AG09319 (cell line): ENCODE results near the gene SCARB2.

Experiments used
- DNase-seq: peaks from one replicate; pipeline ENCODE4 v3.0.0-alpha.2; 2010; ENCODE audit warnings: low read depth; ENCODE audit errors: extremely low read depth
- TF ChIP-seq, protein P1 (sequence below): IDR thresholded peaks from 2 replicates; pipeline ENCODE4 v1.5.1; 2011; ENCODE audit warnings: low read depth, mild to moderate bottlenecking, inconsistent platforms, low read length, moderate library complexity

The SCARB2 gene, protein sequence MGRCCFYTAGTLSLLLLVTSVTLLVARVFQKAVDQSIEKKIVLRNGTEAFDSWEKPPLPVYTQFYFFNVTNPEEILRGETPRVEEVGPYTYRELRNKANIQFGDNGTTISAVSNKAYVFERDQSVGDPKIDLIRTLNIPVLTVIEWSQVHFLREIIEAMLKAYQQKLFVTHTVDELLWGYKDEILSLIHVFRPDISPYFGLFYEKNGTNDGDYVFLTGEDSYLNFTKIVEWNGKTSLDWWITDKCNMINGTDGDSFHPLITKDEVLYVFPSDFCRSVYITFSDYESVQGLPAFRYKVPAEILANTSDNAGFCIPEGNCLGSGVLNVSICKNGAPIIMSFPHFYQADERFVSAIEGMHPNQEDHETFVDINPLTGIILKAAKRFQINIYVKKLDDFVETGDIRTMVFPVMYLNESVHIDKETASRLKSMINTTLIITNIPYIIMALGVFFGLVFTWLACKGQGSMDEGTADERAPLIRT

DNA sequence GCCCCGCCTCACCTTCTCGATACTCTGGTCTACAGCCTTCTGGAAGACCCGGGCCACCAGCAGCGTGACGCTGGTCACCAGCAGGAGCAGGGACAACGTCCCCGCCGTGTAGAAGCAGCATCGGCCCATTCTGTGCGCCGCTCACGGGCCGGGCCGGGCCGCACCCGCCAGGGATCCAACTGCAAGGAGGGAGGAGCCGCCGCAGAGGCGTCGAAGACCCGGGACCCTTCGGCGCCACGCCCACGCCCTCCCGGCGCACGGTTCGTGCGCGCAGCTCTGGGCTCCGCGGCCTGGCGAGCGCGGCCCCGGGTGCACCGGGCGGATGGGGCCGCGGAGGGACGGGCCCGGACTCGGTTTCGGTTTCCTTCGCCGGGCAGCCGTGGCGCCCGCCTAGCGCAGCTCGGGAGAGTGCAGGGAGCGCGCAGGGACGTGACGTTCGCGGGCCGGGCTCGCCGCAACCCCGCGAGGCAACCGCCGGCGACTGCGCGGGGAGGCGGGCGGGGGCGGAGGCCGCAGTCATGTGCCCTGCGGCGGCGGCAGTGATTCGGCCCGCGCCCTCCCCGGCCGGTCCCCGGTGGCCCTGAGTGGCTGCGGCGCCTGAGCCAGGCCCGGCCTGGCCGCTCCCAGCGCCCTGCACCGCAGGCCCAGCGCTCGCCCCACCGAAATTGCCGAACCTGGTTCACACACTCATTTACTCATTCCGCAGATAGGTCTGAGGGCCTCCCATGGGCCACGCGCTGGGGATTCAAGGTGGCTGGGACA lies at the start of gene SCARB2:
Gene SCARB2, minus strand, starts transcription at position 410 of the 762 bp plus-strand sequence. Its CDS starts 281 bp downstream, at position 129.
- DNase-seq = peak; percentile 65
- TF ChIP-seq, protein P1, sequence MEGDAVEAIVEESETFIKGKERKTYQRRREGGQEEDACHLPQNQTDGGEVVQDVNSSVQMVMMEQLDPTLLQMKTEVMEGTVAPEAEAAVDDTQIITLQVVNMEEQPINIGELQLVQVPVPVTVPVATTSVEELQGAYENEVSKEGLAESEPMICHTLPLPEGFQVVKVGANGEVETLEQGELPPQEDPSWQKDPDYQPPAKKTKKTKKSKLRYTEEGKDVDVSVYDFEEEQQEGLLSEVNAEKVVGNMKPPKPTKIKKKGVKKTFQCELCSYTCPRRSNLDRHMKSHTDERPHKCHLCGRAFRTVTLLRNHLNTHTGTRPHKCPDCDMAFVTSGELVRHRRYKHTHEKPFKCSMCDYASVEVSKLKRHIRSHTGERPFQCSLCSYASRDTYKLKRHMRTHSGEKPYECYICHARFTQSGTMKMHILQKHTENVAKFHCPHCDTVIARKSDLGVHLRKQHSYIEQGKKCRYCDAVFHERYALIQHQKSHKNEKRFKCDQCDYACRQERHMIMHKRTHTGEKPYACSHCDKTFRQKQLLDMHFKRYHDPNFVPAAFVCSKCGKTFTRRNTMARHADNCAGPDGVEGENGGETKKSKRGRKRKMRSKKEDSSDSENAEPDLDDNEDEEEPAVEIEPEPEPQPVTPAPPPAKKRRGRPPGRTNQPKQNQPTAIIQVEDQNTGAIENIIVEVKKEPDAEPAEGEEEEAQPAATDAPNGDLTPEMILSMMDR = no peak

DNA sequence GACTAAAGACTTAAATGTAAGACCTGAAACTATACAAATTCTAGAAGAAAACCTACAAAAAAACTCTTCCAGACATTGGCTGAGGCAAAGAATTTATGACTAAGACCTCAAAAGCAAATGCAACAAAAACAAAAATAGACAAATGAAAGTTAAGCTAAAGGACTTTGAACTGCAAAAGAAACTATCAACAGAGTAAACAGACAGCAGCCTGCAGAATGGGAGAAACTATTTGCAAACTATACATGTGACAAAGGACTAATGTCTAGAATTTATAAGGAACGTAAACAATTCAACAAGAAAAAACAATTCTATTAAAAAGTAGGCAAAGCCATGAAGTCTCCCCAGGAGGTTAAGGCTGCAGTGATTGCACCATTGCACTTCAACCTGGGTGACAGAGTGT lies 46.9 kb upstream of the SCARB2 start:
- TF ChIP-seq, protein P1 = no peak
- DNase-seq = no peak

DNA sequence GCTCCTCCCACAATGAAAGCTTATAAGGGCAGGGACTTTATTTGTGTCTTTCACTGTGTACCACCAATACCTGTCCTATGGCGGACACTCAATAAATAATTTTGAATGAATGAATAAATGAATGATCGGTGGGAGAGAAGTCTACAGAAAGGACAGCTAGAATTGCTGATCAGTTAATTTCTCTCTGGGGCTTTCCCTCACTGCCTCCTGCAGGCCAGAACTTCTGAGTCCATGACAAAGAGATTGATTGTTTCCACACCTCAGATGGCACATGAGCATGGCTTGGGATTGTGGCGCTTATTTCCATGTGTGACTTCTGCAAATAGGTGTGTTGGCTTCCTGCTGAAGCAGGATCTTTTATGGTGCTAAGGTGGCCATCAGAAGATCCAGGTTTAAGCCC lies 44.2 kb upstream of the SCARB2 start:
- TF ChIP-seq, protein P1 = no peak; the same call in 1 of the 2 replicates
- no peak for DNase-seq

DNA sequence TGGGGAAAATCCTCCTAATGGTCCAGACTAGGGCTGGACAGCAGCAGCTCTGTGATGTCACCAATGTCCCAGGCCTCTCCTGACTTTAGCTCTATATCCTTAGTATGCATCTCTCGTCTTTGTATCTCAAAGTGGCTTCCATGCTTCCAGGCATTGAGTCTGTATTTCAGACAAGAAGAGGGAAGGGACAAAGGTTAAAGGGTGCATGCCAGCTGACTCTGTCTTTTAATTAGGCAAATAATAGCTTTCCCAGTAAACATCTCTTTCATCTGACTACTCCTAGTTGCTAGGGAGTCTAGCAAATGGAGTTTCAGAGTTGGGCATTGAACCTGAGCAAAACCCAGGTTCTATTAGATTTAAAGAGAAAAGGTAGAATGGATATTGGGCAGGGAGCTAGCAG lies 43.3 kb upstream of the SCARB2 start:
- TF ChIP-seq, protein P1 = no peak
- DNase-seq = no peak

DNA sequence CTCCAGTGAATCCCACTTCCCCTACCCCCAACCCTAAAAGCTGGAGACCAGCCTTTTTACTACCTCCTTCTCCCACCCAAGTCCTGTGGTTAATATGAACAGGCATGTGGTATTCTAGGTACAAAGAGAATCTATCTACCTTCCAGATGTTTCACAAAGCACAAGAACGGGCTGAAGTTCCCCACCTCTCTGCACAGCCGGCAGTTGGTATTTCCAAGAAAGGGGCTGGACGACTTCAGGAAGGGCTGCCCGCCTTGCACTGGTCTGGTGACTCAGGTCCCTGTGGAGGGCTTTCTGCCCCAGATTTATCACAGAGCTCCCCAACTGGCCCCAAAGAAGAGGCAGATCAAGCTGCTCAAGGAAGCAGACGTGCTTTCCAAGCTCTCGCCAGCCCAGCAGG lies 42.4 kb upstream of the SCARB2 start:
- no peak for DNase-seq
- TF ChIP-seq, protein P1 = no peak

DNA sequence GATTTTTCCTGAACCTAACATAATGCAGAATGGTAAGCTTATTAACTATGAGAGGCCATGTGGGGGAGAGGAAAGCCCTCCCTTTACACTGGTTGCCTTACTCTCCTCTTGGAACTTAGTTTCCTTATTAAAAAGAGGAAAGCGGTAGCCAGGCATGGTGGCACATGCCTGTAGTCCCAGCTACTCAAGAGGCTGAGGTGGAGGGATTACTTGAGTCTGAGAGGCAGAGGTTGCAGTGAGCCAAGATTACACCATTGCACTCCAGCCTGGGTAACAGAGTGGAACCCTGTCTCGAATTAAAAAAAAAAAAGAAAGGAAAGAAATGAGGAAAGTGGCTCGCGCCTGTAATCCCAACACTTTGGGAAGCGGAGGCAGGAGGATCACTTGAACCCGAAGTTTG lies 39.9 kb upstream of the SCARB2 start:
- TF ChIP-seq, protein P1 = no peak
- no peak for DNase-seq

DNA sequence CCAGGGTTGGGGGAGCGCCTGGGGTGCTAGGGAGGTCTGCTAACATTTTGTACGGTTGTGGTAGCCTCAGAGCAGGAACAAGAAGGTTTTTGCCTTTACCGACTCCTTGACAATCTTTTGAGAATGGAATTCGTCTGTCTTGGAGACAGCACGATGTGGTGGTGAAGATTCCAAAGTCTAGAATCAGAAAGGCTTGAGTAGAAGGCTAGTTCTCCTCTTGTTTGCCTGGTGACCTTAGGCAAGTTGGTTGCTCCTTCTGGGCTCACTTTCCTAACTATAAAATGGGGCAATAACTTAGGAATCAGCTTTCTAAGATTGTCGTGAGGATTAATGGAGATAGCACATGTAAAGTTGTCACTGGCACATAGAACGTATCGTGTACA lies 38.6 kb upstream of the SCARB2 start:
- TF ChIP-seq, protein P1 = no peak
- DNase-seq = no peak
